Measurements from ENCODE around the gene CNTNAP2. TPM values are rescaled to one million over a fixed set of nuclear protein-coding genes. Genes with fewer than 3 reads are reported as not detected.

The CNTNAP2 gene
- total and polyA plus RNA-seq, 2 of the 8 experiments (the other 6 are each of a cell fraction or from before 2014, with no cell fraction given) = 27.9 to 71.0 TPM

DNA sequence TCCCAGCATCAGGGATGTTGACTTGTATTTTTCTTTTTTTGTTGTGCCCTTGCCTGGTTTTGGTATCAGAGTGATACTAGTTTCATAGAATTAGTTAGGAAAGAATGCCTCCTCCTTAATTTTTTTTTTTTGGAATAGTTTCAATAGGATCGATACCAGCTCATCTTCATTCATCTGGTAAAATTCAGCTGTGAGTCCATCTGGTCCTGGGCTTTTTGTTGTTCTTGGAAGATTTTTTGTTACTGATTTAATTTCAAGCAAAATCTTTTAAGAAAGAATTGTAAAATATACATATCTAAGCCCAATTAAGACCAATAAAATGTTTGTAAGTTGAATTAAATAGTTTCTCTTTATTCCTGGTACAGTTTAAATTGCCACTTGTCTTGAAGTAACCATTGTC, 1159.5 kb downstream of the CNTNAP2 start:
- Histone ChIP-seq H3K4me3 (ENCODE audit: extremely low read depth in 1 of 4, insufficient read depth in 2 of 4, low read depth in 3 of 4, low read length in 4 of 4) (no peak overlapping the region), H3K4me2 (ENCODE audit: insufficient read depth in 1 of 2, low read depth in 2 of 2, low read length in 2 of 2) (no peak overlapping the region), H2BK5ac (ENCODE audit: low read depth, low read length) (no peak overlapping the region), H2BK120ac (replicated peaks; ENCODE audit: low read depth, low read length) (no peak overlapping the region), H3K14ac (ENCODE audit: insufficient read length) (no peak overlapping the region), H4K8ac (ENCODE audit: extremely low read depth, insufficient read depth, low read length) (no peak overlapping the region), H2BK15ac (ENCODE audit: low read length) (no peak overlapping the region), H3K9me3 (ENCODE audit: insufficient read depth in 2 of 2, low read depth in 1 of 2, low read length in 1 of 2) (0 out of 4 replicates have a peak, but pooled peaks cover 0 to 3% of the 10 kb centered on the region in 2 experiments), H3K4me1 (replicated peaks in 1 of 4; ENCODE audit: control insufficient read depth in 3 of 4, insufficient read depth in 4 of 4, low read length in 3 of 4) (no peaks in the 10 kb centered on the region), H2AFZ (ENCODE audit: low read length) (no peak overlapping the region), H3K23me2 (ENCODE audit: low read depth, low read length) (no peaks in the 10 kb centered on the region), H2BK12ac (ENCODE audit: low read depth, low read length) (no peak overlapping the region), H3K56ac (replicated peaks; ENCODE audit: insufficient read length, low read depth, low read length) (no peak overlapping the region), H3K79me2 (ENCODE audit: control insufficient read depth in 1 of 2, insufficient read depth in 2 of 2, low read length in 2 of 2) (no peaks in the 10 kb centered on the region), H3K27me3 (replicated peaks in 1 of 4; ENCODE audit: control insufficient read depth in 3 of 4, extremely low read depth in 1 of 4, insufficient read depth in 3 of 4, low read length in 3 of 4) (no peaks in the 10 kb centered on the region), H3K9ac (replicated peaks in 1 of 4; ENCODE audit: extremely low read depth in 1 of 4, low read depth in 3 of 4, low read length in 3 of 4) (no peak overlapping the region), H4K20me1 (replicated peaks in 1 of 2; ENCODE audit: control insufficient read depth in 1 of 2, insufficient read depth in 2 of 2, low read length in 2 of 2) (no peaks in the 10 kb centered on the region), H3K27ac (ENCODE audit: low read depth, low read length) (no peak overlapping the region), H3K23ac (ENCODE audit: insufficient read length) (no peak overlapping the region), H2BK20ac (ENCODE audit: low read length) (no peak overlapping the region), H3K36me3 (ENCODE audit: control insufficient read depth in 2 of 4, insufficient read depth in 4 of 4, low read length in 3 of 4) (no peaks in the 10 kb centered on the region), H3K4ac (replicated peaks; ENCODE audit: insufficient read length, low read depth, low read length) (no peak overlapping the region), H4K5ac (ENCODE audit: insufficient read length, low read depth, low read length) (no peak overlapping the region), H4K91ac (replicated peaks; ENCODE audit: insufficient read length, low read length) (no peak overlapping the region), H3K18ac (ENCODE audit: extremely low read depth, low read length) (no peak overlapping the region), H3K79me1 (ENCODE audit: low read depth, low read length) (no peaks in the 10 kb centered on the region), H2AK5ac (ENCODE audit: low read depth, low read length) (no peak overlapping the region)
- WGBS, 2 experiments (ENCODE audit: extremely low coverage in 1 of 2, insufficient coverage in 1 of 2, insufficient read length in 1 of 2, insufficient replicate concordance in 2 of 2, low coverage in 1 of 2, low lambda C conversion rate in 2 of 2, missing lambda C conversion rate in 1 of 2) = 100% methylated on average over 1 of the region's 1 CpG; no CpG with 5 or more reads in 1 of the 2 experiments
- DNase-seq (ENCODE audit: low read depth in 1 of 2, low spot score in 2 of 2) (no peak), FAIRE-seq (no peak)
- ChIA-PET CTCF (ENCODE audit: partially characterized antibody) (no interaction called here), POLR2A (ENCODE audit: partially characterized antibody) (no interaction called here)
- TF ChIP-seq BACH1 (IDR thresholded peaks at IDR 0.05; ENCODE audit: low read length) (no peak), CBX5 (IDR thresholded peaks at IDR 0.05; ENCODE audit: low read depth, low read length) (no peak)
